GM18867 (cell line): ENCODE measurements around the gene SELENOK.

ENCODE experiments used
- ATAC-seq: cut with Tn5 transposase; IDR thresholded peaks from one replicate; pipeline ENCODE4 v1.9.1; 2021; ENCODE audit warnings: mild to moderate bottlenecking, moderate library complexity; ENCODE audit not compliant: unreplicated experiment

The SELENOK gene

DNA sequence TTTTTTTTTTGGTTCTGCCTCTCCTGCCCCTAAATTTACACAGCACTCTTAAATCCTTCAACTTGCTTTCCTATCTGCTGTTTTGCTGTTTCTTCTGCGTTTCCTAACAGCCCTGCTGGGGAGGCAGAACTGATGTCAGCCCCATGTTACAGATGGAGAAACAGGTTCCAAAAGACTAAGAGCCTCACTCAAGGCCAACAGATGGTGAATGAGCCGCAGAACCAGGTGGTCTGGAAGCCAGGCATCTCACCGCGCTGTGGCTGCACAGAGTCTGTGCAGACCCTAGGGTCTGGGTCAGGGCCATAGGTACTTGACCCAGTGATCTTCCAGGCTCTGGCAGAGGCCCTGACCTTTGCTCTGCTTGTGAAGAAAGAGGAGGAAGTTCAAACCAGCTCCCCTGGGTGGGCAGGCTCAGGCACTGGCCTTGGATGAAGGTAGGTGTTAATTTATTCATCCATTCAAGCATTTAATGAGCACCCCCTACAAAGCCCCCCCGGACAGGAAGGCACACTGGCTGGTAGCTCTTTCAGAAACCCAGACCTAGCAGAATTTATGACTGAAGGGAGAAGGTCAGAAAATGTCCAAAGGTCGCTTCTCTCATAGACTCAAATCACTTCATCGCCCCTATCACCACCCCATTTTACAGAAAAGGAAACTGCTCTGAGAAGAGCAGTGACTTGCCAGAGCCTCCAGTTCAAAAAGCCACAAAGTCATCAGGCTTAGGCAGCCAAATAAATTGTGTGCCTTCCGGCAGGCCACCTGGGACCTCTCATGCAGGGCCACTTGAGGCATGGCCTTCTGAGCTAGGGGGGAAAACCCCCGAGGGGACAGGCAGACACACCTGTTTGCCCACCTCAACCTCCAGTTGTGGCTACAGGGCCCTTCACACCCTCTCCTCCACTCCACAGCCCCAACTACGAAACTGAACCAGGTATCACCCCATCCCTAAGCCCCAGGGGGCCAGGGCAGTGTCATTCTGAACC lies 48.2 kb downstream of the SELENOK start:
- ATAC-seq, result peak; percentile 46

DNA sequence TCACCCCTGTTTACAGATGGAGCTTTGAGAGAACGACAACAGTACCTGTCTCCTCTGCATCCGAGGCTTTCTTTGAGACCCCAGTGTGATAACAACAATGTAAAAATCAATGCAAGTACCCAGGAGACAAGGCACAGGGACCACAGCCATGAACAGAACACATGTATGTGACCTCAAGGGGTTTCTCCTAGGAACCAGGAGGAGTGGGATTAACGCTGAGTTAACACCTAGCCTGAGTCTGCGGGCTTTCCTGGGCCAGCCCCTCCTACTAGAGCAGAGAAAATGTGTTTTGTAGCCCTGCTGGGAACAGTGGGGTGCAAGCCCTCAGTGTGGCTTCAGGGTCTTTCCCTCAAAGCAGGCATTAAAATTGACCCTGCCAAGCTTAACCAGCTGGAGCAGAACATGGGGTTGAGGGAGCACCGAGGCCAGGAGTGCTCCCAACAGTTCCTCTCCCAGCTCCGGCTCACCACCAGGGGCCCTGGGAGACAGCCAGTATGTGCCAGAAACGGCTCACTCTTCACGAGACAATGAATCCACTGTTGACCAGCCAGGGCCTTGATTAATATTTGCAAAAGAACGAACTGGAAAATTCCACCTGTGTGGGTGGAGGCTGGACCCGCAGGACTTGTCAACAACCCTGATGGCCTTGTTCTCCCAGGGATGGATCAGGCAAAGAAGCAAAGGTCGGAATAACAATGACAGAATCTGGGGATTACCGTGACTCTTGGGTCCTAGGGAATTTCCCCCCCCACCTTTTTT lies 49.0 kb downstream of the SELENOK start:
- ATAC-seq, result no peak

DNA sequence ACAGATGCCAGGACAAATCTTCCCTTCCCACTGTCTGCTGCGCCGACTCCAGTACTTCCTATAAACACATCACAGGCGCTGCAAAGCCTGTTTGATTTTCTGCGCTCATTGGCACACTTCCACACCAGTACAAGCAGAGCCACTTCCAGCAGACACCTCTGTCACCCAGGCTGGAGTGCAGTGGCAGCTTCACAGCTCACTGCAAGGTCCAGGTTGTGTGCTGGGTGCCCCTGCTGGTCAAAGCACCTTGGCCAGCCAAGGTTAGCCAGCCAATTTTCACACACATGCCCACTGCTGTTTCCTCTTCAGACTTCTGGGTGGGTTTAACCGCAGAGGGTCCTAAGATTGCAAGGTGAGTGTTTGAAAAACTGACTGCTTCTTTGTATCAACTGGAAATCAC lies 50.4 kb downstream of the SELENOK start:
- no peak for ATAC-seq

DNA sequence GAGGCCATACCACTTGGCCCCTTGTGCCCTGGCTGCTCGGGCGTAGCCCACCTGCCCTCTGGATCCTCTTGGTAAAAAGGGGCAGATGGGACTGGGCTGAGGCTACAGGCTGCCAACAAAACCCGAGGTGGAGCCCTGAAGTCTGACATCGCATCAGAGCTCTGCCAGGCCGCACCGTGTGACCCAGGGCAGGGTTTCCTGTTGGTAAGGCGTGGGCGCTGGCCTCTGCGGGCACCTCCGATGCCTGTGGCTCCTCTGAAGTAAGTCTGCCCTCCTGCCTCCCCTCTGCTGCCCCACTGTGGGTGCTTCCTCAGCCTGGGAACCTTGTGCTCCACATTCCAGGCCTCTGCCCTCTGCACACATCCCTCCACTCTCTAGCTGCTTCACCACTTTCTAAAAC lies 54.3 kb downstream of the SELENOK start:
- no peak for ATAC-seq

DNA sequence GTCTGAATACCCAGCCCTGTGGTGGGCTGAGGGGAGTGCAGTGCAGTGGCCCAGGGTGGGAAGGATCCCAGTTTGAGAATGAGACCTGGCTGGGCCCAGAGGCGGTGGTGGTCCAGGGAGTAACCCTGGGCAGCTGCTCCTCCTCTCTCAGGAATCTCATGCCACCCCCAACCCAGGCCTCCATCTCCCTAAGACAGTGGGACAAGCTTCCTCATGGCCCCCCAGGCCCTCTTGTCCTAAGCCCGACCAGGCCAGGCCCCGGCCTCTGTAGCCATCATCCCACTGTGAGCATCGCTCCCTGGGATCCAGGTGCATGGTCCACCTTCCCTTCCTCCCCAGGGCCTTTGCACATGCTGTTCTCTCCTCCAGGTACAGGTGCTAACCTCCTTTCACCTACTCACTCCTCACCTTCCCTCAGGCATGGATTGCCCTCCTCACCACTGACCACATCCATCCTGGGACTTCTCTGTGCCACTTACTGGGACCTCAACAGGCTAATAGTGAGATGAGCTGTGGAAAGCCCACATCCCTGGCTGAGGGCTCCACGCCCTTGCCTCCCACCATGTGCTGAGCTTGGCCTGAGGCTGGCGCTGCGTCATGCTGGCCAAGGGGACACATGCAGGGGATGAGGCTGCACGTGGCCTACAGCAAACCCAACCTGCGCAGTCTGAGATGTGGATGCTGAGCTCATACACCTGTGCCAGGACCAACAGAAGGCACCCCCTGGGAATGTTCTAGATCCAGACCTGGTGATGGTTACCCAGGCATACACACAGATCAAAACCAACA lies 55.4 kb downstream of the SELENOK start:
- no peak for ATAC-seq

DNA sequence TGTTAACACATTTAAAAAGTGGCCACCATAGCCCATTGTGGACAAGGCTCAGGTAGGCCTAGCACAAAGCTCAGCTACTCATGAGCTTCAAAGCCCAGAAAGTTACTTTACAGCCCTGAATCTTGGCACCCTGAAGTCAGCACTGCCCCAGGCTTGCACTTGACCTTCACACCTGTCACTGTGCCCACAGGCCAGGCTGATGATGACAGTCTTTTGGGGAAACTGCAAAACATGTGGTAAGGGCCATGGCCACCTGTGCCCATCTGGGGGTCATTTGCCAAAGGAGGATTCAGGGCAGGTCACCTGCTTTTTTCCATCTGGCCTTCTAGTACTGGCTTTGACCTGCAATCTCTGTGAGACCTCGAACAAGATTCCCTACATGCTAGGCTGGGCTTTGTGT lies 56.4 kb downstream of the SELENOK start:
- ATAC-seq, result no peak

DNA sequence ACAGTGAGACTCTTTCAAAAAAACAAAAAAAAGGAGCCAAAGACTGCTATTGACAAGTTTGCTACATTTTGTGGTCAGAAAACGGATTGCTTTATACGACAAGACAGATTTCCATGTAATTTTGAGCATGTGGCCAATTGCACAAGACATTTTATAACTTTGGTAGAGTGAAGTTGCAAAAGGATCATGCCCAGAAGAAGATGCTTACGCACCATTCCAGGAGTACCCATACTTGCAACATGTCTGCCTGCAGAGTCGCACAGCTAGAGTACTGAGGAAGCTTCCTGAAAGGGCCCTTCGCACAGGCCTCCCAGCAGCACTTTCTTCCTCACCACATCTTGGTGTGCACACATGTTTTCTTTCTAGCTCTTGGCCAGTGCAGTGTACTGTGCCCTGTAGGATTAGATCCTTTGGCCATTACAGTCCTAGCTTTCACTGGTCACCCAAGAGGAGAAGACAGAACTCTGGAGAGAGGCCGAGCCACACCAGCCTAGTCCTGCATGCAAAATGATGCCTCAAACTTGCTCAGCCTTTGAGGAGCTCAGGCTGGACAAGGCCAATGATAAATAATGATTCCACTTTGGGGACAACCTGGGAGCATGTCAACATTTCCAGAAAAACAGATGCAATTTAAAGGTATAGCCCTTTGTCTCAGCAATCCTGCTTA lies 57.1 kb downstream of the SELENOK start:
- ATAC-seq, result no peak
